HG03457 (cell line): ENCODE results near the gene DRAM1.
"Not testable (repeated sequence)": the region's sequence is repeated elsewhere in the genome, so short reads cannot be mapped to it uniquely, and the experiment has no call there.

Experiments used
- ATAC-seq: cut with Tn5 transposase; IDR thresholded peaks from one replicate; pipeline ENCODE4 v1.9.1; 2021; ENCODE audit warnings: moderate number of reproducible peaks; ENCODE audit not compliant: unreplicated experiment

The DRAM1 gene

DNA sequence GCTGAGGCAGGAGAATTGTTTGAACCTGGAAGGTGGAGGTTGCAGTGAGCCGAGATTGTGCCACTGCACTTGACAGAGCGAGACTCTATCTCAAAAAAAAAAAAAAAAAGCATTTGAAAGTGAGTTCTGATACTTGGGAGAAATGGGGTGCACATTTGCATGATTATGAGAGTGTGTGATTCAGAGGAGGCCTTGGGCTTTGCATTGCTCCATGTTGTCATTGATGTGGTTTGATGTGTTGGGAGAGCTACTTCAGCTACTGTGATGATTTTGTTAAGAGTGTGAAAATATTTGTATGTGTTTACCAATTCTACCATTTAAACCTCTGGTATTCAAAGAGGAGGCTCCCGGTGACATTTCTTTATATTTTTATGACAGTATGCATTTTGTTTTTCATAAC is 24.4 kb downstream of the DRAM1 start:
- no peak for ATAC-seq

DNA sequence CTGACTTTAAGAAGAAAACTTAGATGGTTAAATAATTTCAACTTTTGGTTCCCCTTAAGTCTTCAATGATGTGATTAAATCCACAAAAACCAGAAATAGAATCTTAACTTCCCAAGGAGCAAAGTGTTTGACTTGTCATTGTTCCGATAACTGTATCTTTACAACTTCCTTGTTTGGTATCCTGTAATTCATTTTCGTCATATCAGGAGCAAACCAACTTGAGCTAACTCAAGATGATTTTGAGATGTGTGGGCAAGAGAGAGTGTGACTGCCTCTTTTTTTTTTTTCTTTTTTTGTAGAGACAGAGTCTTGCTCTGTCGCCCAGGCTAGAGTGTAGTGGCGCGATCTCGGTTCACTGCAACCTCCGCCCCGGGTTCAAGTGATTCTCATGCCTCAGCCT is 25.3 kb downstream of the DRAM1 start:
- ATAC-seq, result no peak

DNA sequence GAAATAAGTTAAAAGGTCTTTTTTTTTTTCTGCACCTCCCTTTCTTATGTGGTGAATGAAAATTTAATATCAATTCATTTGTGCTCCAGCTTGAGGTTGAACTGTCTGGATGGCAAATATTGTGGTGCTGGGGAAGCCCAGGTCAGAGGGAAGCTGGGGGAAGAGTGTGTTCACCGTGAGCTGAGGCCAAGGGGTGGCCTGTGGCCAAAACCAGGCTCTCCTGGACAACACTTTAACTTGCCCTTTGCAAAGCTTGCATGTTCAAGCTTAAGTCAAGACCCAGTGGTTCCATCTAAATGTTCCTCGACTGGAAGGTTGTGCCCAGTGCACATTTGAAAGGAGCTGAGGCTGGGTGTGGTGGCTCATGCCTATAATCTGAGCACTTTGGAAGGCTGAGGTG is 28.8 kb downstream of the DRAM1 start:
- ATAC-seq, result no peak

DNA sequence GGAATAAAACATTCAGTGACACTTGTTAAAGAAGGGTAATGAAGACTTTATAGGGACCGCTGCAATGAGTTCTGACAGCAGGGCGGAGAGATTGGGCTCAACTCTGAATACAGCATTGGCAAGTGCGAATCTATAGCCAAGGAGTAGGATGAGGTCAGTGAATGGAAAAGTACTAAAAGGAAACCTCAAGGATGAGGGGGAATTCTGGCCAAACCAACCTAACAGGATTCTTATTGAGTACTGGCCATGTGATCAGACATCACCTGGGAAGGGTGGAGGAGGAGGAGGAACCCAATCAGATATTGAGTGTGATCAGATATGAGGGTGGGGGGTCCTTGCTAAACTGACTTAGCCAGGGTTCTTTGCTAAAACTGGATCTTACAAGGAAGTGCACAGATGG is 31.0 kb downstream of the DRAM1 start:
- ATAC-seq, result no peak

DNA sequence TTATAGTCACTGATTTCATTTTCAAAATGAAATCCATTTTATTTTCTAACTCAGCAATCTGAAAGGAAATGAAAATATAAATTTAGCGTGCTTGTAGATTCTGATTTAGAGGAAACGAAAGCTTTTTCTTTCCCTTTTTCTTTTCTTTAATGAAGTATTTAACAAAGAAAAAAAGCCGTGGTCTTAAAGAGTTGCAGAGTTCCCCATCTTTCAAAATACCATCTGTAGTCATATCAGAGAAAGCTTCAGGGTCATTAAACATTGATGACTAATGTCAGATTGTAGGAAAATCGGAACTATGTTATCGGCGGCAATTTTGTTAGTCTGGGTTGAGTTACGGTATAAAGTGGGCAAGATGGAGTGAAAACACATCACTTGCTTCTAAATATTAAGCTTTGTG is 32.3 kb downstream of the DRAM1 start:
- ATAC-seq, result no peak

DNA sequence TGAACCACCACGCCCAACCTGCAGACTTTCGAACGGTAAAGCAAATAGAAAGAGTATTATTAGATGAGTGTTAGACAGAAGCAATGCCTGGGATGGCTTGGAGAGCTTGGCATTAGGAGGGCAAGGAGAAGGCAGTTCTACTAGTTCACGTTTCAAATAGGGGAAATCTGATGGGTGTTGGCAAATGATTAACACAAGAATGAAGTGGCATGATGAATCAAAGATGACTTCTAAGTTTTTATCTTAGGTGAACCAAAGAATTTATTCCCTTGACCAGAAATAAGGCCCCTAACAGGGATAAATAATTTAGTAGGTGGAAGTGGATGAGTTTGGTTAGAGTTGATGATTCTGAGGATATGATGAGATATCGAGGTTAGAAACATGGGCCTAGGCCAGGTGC is 38.5 kb downstream of the DRAM1 start:
- no peak for ATAC-seq

DNA sequence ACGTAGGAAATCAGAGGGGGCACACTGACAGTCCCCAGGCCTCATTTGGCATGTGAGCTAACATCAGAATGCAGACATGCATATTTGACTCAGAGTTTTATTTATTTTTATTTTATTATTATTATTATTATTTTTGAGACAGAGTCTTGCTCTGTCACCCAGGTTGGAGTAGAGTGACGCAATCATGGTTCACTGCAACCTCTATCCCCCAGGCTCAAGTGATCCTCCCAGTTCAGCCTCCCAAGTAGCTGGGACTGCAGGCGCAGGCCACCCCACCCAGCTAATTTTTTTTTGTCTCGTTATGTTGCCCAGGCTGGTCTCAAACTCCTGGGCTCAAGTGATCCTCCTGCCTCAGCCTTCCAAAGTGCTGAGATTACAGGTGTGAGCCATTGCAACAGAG is 41.4 kb downstream of the DRAM1 start:
- not testable (repeated sequence) for ATAC-seq

DNA sequence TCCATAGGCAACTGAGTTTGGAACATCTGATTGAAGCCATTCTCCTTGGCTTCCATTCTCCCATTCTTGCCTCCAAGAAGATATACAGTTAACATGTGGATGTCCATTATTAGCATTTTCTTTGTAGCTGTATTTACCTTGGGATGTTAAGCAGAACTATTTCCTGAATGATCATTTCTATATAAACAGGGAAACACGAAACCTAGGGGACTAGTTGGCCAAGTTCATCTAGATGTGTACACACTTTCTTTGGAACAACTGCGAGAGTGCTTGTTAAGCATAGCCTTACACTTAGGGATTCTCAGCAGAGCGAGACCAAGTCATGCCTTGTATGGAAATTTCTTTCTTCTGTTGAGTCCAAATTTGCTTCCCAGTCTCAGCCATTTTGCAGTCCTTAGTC is 42.1 kb downstream of the DRAM1 start:
- ATAC-seq, result no peak

DNA sequence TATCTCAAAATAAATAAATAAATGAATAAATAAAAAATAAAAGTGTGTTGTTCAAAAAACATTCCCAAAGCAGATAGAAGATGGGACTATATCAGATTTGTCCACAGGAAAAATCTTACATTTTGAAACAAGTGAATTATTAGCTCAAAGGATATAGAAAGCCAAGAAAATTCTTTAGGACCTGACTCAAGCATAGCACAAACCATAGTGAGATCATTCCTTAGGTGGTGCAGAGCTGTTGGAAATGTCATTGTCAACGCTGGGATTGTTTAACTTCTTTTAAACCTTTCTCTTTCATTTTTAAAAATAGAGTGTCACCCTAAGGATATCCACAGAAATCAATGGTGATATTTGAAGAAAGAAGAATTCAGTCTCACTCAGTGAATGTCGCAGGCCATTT is 43.5 kb downstream of the DRAM1 start:
- ATAC-seq, result no peak

DNA sequence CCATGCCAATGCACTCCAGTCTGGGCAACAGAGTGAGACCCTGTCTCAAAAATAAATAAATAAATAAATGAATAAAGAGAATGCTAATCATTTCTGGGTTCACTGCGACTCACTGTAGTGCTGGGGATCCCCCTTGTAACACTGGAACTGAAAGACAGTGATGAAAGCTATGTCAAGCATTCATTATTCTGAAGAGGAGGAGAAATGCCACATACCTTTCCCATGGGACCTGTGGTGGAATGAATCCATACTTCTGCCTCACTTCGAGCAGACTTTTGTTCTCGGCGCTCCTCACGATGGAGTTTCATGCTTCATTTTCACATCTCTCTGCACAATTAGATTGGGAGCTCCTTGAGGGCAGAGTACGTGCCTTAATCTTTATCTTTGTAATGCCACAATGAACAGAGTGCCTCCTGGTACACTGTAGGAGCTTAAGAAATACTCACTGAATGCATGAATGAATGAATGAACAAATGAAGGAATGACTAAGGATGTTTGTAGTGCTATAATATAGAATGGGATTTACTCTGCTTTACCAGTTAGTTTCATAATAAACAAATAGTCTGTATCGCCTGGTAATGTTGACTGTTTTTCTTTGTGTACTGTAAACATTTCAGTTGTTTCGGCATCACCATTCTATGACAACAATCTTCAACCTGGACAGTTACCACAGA is 45.8 kb downstream of the DRAM1 start:
- ATAC-seq, result no peak

DNA sequence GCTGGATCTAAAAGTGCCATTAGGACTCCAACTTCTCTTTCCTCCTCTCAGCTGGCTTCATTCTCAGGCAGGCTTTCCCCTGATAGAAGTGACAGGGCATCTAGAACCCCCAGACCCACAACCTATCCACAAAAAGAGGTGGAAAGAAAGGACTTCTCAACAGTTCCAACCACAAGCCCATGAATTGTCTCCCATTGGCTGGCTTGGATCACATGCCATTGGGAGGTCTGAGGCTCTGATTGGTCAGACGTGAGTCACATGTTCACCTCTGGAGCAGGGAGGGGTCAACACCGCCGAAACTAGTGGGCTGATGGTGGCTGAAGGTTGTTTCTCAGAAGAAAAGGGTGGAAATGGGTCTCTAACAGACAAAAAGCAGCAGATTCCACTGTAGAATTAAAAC is 47.2 kb downstream of the DRAM1 start:
- no peak for ATAC-seq

DNA sequence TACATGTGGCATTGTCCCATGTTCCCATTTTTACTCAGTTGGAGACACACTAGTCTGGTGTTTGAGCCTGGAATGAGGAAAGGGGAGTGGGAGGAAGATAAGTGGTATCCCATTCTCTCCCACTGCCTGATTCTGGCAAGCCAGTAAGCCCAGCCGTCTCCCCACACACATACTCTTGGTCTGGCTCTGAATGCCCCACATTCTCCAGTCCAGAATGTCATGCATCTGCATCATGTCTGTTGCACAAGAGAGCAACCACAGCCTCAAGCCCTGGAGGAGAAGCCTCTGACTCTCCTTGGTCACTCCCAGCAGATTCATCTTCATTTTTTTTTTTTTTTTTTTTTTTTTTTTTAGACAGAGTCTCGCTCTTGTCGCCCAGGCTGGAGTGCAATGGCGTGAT is 48.0 kb downstream of the DRAM1 start:
- no peak for ATAC-seq

DNA sequence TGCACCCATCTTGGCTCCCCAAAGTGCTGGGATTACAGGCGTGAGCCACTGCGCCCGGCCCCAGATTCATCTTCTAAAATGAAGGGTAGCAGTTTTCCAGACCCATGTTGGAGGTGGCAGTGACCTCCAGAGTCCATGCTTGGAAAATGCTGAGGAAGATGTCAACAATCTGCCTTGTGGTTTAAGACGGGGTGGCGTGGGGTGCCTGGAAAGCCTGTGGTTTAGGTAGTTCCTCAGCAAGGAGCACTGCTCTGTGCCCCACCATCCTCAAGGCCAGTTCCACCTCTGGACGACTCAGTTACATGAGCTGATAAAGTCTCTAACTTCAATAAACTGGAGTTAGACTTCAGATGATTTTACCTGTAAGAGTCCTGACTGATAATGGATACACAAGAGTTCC is 48.6 kb downstream of the DRAM1 start:
- ATAC-seq, result no peak

DNA sequence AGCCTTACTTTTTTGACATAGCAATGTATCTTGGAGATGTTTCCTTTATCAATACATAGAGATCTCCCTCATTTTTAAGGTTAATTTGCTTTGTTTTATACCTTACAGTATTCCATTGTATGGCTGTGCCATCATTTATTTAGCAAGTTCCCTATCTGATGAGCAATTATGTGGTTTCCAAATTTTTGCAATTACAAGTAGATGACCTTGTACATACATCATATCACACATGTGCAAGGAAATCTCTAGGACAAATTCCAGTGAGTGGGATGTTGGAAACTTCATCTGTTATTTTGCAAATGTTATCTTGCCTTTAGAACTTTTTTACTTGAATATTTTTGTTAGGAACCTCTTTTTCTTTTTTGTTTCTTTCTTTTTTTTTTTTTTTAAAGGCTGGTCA is 49.7 kb downstream of the DRAM1 start:
- ATAC-seq, result no peak

DNA sequence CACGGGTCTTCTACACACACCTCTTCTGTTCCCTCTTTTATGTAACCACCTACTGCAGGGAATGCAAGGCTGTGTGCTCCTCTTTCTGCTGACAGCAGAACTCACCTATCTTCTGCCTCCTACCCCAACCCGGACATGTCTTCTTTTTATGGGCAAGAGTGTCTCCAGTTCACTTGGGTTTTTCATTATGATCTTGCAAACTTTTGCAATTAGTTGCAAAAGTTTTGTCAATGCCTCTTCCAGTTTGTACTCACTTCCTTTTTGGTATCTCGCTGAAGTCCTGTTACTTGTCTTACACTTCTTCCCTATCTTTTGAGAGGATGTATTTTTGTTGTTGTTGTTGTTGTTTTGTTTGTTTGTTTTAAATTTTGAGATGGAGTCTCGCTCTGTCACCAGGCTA is 50.6 kb downstream of the DRAM1 start:
- ATAC-seq, result no peak

DNA sequence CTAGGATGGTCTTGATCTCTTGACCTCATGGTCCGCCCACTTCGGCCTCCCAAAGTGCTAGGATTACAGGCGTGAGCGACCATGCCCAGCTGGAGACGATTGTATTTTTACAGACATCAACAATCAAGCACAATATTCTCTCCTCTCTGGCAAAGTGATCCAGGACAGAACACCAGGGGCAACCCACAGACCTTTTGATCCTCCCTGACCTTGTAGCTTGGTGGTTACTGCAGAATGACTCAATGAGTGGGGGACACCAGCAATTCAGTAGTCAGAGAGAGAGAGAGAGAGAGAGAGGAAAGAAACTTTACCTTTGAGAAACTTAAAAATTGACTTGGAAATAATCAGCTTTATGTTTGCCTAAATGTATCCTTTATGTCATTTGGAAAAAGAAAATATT is 51.2 kb downstream of the DRAM1 start:
- no peak for ATAC-seq

DNA sequence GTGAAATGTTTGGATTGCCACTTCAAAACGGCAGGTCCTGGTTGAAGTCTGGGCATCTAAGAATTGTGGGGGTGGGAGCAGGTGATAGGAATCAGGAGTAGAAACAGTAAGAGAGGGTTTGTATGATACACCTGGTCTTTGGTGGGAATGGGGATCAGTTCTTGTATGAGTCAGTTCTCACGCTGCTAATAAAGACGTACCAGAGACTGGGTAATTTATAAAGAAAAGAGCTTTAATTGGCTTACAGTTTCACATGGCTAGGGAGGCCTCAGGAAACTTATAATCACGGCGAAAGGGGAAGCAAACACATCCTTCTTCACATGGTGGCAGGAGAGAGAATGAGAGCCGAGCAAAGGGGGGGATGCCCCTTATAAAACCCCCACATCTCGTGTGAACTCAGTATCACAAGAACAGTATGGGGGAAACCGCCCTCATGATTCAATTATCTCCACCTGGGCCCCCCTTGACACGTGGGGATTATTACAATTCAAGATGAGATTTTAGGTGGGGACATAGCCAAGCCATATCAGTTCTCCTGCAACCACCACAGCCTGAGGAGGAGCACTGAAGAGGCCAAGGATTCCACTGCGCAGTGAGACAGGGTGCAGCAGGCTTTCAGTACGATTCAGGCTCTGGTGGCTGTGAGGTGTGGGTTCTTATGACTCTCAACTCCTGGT is 52.1 kb downstream of the DRAM1 start:
- ATAC-seq, result no peak

DNA sequence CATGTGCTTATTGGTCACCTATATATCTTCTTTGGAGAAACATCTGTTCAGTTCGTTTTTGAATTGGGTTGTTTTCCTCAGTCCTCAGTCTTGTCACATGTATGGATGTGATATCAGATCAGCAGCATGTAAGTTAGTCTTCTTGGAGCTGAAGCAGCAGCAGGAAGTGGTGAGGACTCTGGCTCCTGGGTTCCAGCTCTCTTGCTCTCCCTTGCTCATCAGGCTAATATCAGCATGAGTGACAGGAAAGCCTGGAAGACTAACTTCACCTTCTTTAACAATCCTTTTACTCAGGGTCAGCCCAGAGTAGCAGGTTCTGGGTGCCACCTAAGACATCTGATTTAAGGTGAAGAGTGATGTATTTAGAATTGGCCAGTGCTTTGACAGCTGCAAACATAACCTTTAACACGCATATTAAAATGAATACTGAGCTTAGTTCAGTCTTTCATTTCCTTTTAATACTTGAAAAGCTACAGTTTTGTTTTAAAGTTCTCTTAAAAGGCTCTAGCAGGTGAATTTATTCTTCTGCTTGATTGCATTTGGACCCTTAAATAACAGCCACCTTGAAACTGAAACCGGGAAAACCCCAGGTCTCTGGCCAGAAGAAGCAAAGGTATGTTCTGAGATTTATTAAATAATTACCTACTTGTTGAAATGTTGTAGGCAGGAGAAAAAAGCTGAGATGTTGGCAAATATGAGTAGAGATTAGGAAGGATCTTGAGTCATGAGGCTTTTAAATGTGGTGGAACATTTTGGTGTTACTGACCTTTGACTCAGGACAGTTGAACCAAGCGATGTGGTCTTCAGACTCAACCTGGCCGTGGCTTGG is 54.3 kb downstream of the DRAM1 start:
- peak; percentile 36 for ATAC-seq

DNA sequence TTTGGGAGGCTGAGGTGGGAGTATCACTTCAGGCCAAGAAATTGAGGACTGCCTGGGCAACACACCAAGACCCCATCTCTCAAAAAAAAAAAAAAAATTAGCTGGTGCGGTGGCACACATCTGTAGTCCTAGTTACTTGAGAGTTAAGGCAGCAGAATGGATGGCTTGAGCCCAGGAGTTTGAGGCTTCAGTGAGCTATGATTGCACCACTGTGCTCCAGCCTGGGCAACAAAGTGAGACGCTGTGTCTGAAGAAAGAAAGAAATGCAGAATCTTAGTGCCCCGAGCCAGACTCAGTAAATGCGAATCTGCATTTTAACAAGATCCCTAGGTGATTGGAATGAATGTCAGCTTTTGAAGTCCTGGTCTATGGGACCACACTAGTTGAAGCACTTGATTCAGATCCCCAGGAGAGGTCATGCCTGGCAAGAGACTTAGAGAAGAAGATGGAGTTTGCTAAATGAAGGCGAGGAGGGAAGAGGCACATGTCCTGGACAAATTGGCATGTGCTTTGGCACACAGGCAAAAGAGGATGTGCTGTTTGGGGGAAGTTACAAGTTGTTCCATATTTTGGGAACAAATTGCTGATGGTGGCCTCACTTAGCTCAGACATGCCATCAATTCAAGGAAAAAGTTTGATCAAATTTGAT is 56.6 kb downstream of the DRAM1 start:
- ATAC-seq, result no peak

DNA sequence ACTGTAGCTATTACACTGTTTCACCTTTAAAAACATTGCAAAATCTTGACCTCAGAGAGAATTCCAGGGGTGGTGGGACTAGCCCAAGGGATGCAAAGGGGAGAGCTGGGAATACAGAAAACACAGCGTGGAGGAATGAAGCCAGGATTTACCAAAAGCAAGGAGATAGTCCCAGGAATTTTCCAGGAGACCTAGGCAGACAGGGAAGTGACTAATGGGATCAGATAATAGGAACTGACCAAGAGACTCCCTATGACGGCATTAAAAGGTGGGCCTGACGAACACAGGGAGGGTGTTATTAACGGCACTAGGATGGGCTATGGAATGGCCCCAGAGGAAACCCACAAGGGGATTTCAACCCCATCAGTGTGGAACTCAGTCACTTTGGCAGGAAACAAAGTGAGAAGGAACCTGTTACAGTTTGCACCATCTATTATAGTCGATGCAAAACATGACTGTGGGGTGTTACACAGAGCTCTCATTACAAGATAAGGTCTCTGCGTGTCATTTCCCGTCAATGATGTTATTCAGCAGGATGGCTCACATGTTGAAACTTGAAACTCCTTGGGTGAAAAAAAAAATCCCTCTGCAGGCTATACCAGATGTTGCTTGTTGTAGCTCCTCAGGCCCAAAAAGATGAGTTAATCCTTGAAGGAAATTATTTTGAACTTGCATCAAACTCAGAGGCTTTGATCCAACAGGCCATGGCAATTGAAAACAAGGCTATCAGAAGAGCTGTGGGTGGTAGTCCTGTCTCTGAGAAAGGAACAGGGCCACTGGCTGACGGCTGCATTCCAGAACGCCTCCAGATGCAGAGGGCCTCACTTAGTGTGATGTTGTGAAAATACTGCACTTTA is 58.7 kb downstream of the DRAM1 start:
- peak; percentile 74 for ATAC-seq

DNA sequence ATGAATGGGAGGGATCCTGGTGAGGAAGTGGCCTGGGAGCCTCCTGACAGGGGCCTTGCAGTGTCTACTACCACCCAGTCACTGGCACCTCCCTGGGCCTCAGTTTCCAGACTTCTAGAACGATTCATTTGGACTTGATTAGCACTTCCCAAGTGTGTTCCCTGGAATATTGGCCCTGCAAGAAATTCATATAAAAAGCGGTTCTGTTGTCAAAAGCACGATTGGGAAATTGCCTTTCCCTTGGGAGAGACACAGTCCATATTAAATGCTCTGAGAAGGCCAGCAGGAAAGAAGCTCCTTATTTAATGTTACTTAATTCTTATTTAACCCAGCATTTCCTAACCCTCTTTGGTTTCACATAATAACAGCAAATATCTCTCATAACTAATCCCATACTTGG is 61.9 kb downstream of the DRAM1 start:
- ATAC-seq, result no peak
